KMS-11 (cell line): ENCODE data around the gene GTF2IRD1.

ENCODE experiments used
- H2AFZ ChIP-seq: fragments of 200-600 bp; sonication (generic); 2 replicates; pipeline ENCODE4 v1.6.1; 2016; ENCODE audit warnings: antibody characterized with exemption, mixed run types, low read depth
- H3K27ac ChIP-seq: fragments of 200-600 bp; sonication (generic); 2 replicates; pipeline ENCODE4 v1.6.1; 2016; ENCODE audit warnings: mild to moderate bottlenecking, mixed run types
- H3K27me3 ChIP-seq: fragments of 200-600 bp; sonication (generic); 2 replicates; pipeline ENCODE4 v1.6.1; 2017; ENCODE audit warnings: mild to moderate bottlenecking, low read depth, mixed run types, moderate library complexity; ENCODE audit not compliant: insufficient read depth
- H3K36me3 ChIP-seq: fragments of 200-600 bp; sonication (generic); 2 replicates; pipeline ENCODE4 v1.6.1; 2017; ENCODE audit warnings: mild to moderate bottlenecking, mixed run types; ENCODE audit not compliant: insufficient read depth
- H3K4me1 ChIP-seq: fragments of 200-600 bp; sonication (generic); 2 replicates; pipeline ENCODE4 v1.6.1; 2016; ENCODE audit warnings: mild to moderate bottlenecking, low read depth, mixed run types; ENCODE audit not compliant: poor library complexity, severe bottlenecking
- H3K4me2 ChIP-seq: fragments of 200-600 bp; sonication (generic); 2 replicates; pipeline ENCODE4 v1.7.0; 2016; ENCODE audit warnings: mild to moderate bottlenecking, mixed run types
- H3K4me3 ChIP-seq: fragments of 200-600 bp; sonication (generic); IDR thresholded peaks from 2 replicates; pipeline ENCODE4 v1.6.1; 2017; ENCODE audit warnings: low read depth, low read length, mixed read lengths; ENCODE audit not compliant: insufficient read depth
- H3K79me2 ChIP-seq: fragments of 200-600 bp; sonication (generic); 2 replicates; pipeline ENCODE4 v1.6.1; 2016; ENCODE audit warnings: low read depth, mixed run types; ENCODE audit not compliant: insufficient read depth
- H3K9ac ChIP-seq: fragments of 200-600 bp; sonication (generic); 2 replicates; pipeline ENCODE4 v1.6.1; 2016; ENCODE audit warnings: mild to moderate bottlenecking, mixed run types
- H4K20me1 ChIP-seq: fragments of 200-600 bp; sonication (generic); 2 replicates; pipeline ENCODE4 v1.6.1; 2016; ENCODE audit warnings: mild to moderate bottlenecking, mixed run types; ENCODE audit not compliant: insufficient read depth
- TF ChIP-seq, protein P1 (sequence below): fragments of 200-600 bp; sonication (generic); conservative IDR thresholded peaks from 2 replicates; pipeline ENCODE4 v1.6.1; 2017; ENCODE audit warnings: low read depth, mild to moderate bottlenecking, antibody characterized with exemption, low read length, moderate library complexity, mixed read lengths

GTF2IRD1 gene

DNA sequence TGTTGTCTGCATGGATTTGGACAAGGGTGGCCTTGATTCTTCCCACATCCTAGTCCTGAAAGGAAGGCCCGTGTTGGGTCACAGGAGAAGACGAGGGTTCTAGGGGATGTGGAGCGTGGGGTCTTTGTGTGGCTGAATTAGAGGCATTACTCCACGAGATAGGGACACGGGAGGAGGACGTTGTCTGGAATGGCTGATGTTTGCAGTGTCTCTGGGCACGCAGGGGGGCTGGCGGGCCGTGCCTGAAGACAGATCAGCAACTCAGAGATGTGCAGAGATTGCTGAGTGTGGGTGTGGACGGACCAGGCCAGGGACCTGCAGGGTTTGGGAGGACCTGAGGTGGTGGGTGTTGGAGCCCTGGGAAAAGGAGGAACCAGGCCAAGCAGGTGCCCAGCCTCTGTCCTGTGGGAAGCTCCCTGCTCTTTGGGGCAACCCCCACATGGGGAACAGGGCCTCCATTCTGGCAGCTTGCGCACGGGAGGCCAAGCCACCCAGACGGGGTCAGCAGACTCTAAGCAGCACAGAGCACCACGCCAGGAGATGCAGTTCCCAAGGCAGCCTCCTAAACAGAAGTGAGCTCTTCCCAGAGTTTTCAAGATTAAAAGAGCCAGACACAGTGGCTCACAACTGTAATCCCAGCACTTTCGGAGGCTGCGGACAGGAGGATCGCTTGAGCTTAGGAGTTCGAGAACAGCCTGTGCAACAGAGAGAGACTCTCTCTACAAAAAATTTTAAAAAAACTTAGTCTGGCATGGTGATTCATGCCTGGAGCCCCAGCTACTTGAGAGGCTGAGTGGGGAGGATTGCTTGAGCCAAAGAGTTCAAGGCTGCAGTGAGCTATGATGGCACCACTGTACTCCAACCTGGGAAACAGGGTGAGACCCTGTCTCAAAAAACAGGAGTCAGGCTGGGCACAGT, 132.8 kb downstream of the GTF2IRD1 start:
- Histone ChIP-seq H3K4me3 (no peak overlapping the region), H3K4me2 (no peak overlapping the region), H3K27ac (no peak overlapping the region), H3K79me2 (no peaks in the 10 kb centered on the region), H3K27me3 (no peaks in the 10 kb centered on the region), H3K36me3 (no peaks in the 10 kb centered on the region), H2AFZ (no peak overlapping the region), H4K20me1 (no peaks in the 10 kb centered on the region), H3K9ac (no peak overlapping the region), H3K4me1 (no peaks in the 10 kb centered on the region)
- TF ChIP-seq, protein P1, sequence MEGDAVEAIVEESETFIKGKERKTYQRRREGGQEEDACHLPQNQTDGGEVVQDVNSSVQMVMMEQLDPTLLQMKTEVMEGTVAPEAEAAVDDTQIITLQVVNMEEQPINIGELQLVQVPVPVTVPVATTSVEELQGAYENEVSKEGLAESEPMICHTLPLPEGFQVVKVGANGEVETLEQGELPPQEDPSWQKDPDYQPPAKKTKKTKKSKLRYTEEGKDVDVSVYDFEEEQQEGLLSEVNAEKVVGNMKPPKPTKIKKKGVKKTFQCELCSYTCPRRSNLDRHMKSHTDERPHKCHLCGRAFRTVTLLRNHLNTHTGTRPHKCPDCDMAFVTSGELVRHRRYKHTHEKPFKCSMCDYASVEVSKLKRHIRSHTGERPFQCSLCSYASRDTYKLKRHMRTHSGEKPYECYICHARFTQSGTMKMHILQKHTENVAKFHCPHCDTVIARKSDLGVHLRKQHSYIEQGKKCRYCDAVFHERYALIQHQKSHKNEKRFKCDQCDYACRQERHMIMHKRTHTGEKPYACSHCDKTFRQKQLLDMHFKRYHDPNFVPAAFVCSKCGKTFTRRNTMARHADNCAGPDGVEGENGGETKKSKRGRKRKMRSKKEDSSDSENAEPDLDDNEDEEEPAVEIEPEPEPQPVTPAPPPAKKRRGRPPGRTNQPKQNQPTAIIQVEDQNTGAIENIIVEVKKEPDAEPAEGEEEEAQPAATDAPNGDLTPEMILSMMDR, result no peak

DNA sequence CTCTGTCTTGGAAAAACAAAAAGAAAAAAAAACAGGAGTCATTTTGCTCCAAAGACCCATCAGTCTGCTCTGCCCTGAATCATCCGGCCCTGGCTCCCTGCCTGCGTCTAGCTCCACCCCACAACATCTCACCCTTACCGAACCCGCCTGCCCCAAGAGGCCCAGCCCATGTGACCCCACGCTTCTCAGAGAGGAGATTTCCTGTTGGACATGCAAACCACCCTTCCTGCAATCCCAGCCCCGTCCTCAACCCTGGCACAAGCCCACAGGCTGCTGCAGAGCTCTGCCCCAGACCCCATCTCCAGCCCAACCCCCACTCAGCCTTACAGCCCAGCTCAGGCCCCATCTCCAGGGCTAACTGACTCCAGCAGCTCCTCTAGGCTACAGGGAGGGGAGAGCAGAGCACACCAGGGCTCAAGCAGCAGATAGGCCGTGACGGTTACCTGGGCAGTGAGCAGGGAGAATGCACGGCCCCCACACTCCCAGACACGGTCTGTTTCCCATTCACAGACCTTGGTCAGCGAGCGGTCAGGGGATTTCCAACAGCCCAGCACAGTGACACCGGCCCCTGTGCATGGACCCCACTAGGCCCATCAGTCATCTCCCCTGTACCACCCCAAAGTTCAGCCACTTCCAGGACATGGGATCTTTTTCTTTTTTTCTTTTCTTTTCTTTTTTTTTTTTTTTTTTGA, 133.9 kb downstream of the GTF2IRD1 start:
- no peak overlapping the region for H3K4me2 ChIP-seq
- H3K79me2 ChIP-seq, result no peaks in the 10 kb centered on the region
- no peaks in the 10 kb centered on the region for H3K27me3 ChIP-seq
- no peaks in the 10 kb centered on the region for H3K4me1 ChIP-seq
- no peak overlapping the region for H3K4me3 ChIP-seq
- no peak overlapping the region for H3K27ac ChIP-seq
- no peak overlapping the region for H2AFZ ChIP-seq
- no peaks in the 10 kb centered on the region for H4K20me1 ChIP-seq
- H3K9ac ChIP-seq, result no peak overlapping the region
- H3K36me3 ChIP-seq, result no peaks in the 10 kb centered on the region
- TF ChIP-seq, protein P1, result no peak

DNA sequence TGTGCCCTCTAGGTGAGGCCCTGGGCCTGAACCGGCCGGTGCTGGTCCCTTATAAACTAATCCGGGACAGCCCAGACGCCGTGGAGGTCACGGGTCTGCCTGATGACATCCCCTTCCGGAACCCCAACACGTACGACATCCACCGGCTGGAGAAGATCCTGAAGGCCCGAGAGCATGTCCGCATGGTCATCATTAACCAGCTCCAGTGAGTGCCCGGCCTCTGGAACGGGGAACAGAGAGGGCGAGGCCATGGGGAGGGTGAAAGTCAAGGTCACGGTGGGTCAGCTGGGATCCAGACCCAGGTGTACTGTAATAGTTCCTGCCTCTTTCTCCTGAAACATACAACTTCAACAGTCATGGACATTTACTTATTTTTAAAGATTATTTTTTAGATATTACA, 137.1 kb downstream of the GTF2IRD1 start:
- no peaks in the 10 kb centered on the region for H4K20me1 ChIP-seq
- no peaks in the 10 kb centered on the region for H3K27me3 ChIP-seq
- no peak overlapping the region for H3K4me3 ChIP-seq
- no peak overlapping the region for H3K27ac ChIP-seq
- no peaks in the 10 kb centered on the region for H3K36me3 ChIP-seq
- TF ChIP-seq, protein P1, result no peak
- no peak overlapping the region for H2AFZ ChIP-seq
- no peaks in the 10 kb centered on the region for H3K4me1 ChIP-seq
- no peak overlapping the region for H3K9ac ChIP-seq
- H3K79me2 ChIP-seq, result no peaks in the 10 kb centered on the region
- no peak overlapping the region for H3K4me2 ChIP-seq

DNA sequence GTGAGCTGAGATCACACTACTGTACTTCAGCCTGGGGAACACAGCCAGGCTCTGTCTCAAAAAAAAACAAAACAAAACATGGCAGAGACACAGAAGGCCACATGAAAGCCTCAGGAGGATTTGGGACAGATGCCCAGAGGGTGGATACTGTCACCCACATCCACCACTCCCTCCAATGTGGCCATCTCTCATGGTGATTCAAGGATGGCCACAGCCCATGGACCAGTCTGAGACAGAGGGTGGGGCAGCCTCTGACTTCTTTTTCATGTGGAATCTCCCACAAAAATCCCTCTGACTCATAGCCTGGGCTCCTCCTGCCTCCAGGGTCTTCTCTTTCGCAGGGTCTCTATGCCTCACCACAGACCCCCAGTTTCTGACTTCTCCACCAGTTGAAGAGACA, 144.9 kb downstream of the GTF2IRD1 start:
- no peak overlapping the region for H3K27ac ChIP-seq
- H3K79me2 ChIP-seq, result no peaks in the 10 kb centered on the region
- no peak overlapping the region for H3K4me2 ChIP-seq
- no peak overlapping the region for H3K4me3 ChIP-seq
- no peaks in the 10 kb centered on the region for H3K27me3 ChIP-seq
- H3K36me3 ChIP-seq, result no peaks in the 10 kb centered on the region
- H3K9ac ChIP-seq, result no peak overlapping the region
- H3K4me1 ChIP-seq, result peaks cover 20% of the 10 kb centered on the region
- H4K20me1 ChIP-seq, result no peaks in the 10 kb centered on the region
- TF ChIP-seq, protein P1, result no peak
- H2AFZ ChIP-seq, result no peak overlapping the region
